Measurements from ENCODE around the gene HPCAL1.
A peak's percentile ranks its signal among the peaks of the same experiment; 100 is the strongest.

The HPCAL1 gene

DNA sequence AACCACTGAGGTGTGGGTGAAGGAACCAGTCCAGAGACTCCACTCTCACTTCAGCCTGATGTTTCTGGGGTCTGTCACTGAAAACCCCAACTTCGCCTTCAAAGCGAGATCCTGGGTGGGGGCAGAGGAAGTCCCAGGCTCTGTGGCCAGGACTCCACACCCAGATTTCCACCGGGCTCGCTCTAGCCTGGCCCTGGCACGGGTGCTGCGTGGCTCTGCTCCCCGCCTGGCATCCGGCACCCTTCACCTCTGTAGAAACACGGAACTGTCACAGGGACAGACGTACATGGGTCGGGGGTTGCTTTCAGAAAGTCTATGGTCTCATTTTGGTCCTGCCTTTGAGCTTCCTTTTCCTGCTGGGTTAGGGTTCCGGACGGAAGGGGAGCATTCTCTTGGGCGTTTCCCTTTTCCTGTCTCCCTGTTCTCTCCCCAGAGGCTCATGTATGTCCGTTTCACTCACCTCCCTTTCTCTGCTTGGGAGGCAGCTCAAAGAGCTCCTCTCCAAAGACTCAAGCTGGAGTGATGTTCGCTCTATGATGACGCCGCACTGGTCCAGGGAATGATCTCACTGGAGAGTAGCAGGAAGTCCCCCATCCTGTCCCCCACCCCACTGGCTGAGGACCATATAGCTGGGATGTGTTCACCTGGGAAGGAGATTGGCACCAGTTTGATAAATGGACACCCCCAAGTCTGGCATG, 103.9 kb downstream of the HPCAL1 start:
- H3K4me3 ChIP-seq (replicated peaks in 1 of 2; ENCODE audit: low read depth in 2 of 2, low read length in 2 of 2): no peak overlapping the region

GRCh38 chr2:10407432-10407831, 104.7 kb downstream of the HPCAL1 start:
- H3K4me3 ChIP-seq (replicated peaks in 1 of 2; ENCODE audit: low read depth in 2 of 2, low read length in 2 of 2): no peak overlapping the region
- no peak for DNase-seq (ENCODE audit: low read depth in 2 of 2)
- TF ChIP-seq, protein P1, sequence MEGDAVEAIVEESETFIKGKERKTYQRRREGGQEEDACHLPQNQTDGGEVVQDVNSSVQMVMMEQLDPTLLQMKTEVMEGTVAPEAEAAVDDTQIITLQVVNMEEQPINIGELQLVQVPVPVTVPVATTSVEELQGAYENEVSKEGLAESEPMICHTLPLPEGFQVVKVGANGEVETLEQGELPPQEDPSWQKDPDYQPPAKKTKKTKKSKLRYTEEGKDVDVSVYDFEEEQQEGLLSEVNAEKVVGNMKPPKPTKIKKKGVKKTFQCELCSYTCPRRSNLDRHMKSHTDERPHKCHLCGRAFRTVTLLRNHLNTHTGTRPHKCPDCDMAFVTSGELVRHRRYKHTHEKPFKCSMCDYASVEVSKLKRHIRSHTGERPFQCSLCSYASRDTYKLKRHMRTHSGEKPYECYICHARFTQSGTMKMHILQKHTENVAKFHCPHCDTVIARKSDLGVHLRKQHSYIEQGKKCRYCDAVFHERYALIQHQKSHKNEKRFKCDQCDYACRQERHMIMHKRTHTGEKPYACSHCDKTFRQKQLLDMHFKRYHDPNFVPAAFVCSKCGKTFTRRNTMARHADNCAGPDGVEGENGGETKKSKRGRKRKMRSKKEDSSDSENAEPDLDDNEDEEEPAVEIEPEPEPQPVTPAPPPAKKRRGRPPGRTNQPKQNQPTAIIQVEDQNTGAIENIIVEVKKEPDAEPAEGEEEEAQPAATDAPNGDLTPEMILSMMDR (IDR thresholded peaks at IDR 0.05; ENCODE audit: low read depth, low read length): no peak

More for the DNA sequence above, 103.9 kb downstream of the HPCAL1 start:
- TF ChIP-seq, protein P1 (IDR thresholded peaks at IDR 0.05; ENCODE audit: low read depth, low read length): no peak
- no peak for DNase-seq (ENCODE audit: low read depth in 2 of 2)

GRCh38 chr2:10407841-10408648, 105.3 kb downstream of the HPCAL1 start:
- H3K4me3 ChIP-seq (replicated peaks in 1 of 2; ENCODE audit: low read depth in 2 of 2, low read length in 2 of 2): no peak overlapping the region
- TF ChIP-seq, protein P1 (IDR thresholded peaks at IDR 0.05; ENCODE audit: low read depth, low read length): no peak
- peak; percentile 69 to 77 for DNase-seq (ENCODE audit: low read depth in 2 of 2)

DNA sequence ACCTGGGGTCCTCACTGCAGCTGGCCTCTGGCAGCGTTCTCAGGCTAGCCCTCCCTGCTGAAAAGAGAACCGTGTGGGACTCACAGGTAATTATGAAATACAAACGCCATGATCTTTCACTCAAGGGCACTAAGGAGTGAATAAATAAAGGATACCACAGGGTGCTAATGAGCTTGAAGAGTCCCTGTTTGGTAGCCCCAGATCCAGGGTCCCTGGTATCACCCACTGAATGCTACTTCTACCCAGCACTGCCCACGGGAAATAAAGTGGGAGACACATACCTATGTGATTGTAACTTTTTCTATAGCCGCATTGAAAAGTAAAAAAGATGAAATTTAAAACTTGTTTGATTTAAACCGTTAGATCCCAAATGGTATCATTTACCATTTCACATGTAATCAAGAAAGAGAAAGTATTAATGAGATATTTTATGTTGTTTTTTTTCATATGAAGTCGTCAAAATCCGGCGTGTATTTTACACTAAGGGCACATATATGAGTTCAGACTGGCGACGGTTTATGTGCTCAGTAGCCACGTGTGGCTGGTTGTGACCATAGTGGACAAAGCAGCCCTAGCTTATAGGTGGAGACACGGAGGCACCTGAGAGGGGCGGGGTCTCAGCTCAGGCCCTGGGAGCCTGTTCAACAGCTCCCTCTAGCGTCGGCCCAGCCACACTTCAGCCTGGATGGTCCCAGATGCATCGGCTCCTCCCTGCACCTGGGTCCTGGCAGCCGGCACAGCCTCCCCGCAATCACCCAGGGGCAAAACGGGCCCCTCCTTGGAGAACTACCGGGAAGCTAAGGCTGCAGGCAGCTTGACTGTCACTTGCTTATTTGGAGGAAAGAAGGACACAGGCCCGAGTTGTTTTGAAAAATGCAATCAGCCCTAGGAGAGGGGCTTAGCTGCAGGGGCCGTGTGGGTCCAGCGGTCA, 106.2 kb downstream of the HPCAL1 start:
- no peak overlapping the region for H3K4me3 ChIP-seq (replicated peaks in 1 of 2; ENCODE audit: low read depth in 2 of 2, low read length in 2 of 2)
- TF ChIP-seq, protein P1 (IDR thresholded peaks at IDR 0.05; ENCODE audit: low read depth, low read length): peak; percentile 92
- peak; percentile 69 to 71 for DNase-seq (ENCODE audit: low read depth in 2 of 2)

DNA sequence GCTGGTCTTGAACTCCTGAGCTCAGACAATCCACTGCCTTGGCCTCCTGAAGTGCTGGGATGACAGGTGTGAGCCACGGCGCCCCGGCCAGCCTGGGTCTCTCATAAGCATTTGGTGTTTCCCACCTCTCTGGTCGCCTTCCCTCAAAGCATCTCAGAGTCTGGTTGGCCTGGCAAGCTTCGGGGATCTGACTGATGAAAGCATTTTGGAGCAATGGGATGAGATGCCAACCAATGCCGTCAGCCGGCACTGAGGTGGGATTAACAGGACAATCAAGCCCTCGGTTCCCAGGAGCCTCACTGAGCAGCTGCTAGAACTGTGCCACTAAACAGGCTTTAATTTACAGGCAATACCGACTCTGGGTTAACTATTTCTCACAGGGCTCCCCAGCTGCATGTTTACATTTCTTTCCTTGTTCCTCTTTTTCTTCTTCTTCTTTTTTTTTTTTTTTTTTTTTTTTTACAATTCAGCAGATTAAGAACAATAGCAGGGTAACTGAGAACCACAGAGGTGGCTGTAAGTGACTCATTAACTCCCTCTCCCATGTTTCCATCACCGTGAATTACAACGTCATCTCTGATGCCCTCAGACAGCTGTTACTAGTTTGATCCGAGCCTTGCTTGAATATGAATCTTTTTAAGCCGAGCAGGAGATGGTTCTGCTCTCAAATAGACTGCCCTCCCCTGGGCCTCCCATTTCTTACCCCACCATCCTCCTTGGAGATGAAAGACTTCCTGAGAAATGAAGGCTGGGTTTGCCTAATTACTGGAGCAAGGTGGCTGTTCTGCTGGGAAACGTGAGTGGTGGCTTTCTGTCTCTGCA, 107.5 kb downstream of the HPCAL1 start:
- no peak overlapping the region for H3K4me3 ChIP-seq (replicated peaks in 1 of 2; ENCODE audit: low read depth in 2 of 2, low read length in 2 of 2)
- TF ChIP-seq, protein P1 (IDR thresholded peaks at IDR 0.05; ENCODE audit: low read depth, low read length): no peak
- DNase-seq (ENCODE audit: low read depth in 2 of 2): no peak
